ENCODE data around the gene OR5D13. TPM values are rescaled to one million over a fixed set of nuclear protein-coding genes. Genes with fewer than 3 reads are reported as not detected.

The OR5D13 gene
- polyA plus RNA-seq (2012; ENCODE audit: insufficient read depth, insufficient read length), result not detected

GRCh38 chr11:55773138-55773537 lies at the start of gene OR5D13:
OR5D13 (plus strand) TSS chr11:55773438; CDS start chr11:55773438, 0 bp downstream.
- no peak within 1 kb of the TSS for H3K4me3 ChIP-seq (ENCODE audit: low read length)
- DNase-seq (ENCODE audit: low read depth, low spot score), result no peak

- no peak for DNase-seq (ENCODE audit: low read depth, low spot score)
- H3K4me3 ChIP-seq (ENCODE audit: low read length), result no peak overlapping the region
These were observed 46.4 kb upstream of the OR5D13 start for GRCh38 chr11:55726715-55727324.

GRCh38 chr11:55732936-55733335 lies 40.3 kb upstream of the OR5D13 start:
- DNase-seq (ENCODE audit: low read depth, low spot score), result no peak
- no peak overlapping the region for H3K4me3 ChIP-seq (ENCODE audit: low read length)

GRCh38 chr11:55791606-55792005 lies 18.4 kb downstream of the OR5D13 start:
- DNase-seq (ENCODE audit: low read depth, low spot score), result no peak

GRCh38 chr11:55793321-55793720 lies 20.1 kb downstream of the OR5D13 start:
- no peak overlapping the region for H3K4me3 ChIP-seq (ENCODE audit: low read length)
- DNase-seq (ENCODE audit: low read depth, low spot score), result no peak

More at GRCh38 chr11:55791606-55792005, 18.4 kb downstream of the OR5D13 start:
- H3K4me3 ChIP-seq (ENCODE audit: low read length), result no peak overlapping the region

- H3K4me3 ChIP-seq (ENCODE audit: low read length), result no peak within 1 kb of the TSS
- DNase-seq (ENCODE audit: low read depth, low spot score), result no peak
These were observed 22.0 kb downstream of the OR5D13 start, which contains the start of gene OR5D14 for GRCh38 chr11:55795256-55795655. OR5D14 (plus strand) TSS chr11:55795556; CDS start chr11:55795556, 0 bp downstream.

- H3K4me3 ChIP-seq (ENCODE audit: low read length), result no peak overlapping the region
- no peak for DNase-seq (ENCODE audit: low read depth, low spot score)
These were observed 33.0 kb downstream of the OR5D13 start for GRCh38 chr11:55806248-55806647.

- H3K4me3 ChIP-seq (ENCODE audit: low read length), result no peak within 1 kb of the TSS
- no peak for DNase-seq (ENCODE audit: low read depth, low spot score)
These were observed 37.8 kb downstream of the OR5D13 start, which contains the start of gene OR5L1 for GRCh38 chr11:55811067-55811466. OR5L1 (plus strand) TSS chr11:55811367; CDS start chr11:55811467, 100 bp downstream.

GRCh38 chr11:55819330-55819729 lies 46.1 kb downstream of the OR5D13 start, which contains the start of gene OR5D18:
OR5D18 (plus strand) TSS chr11:55819630; CDS start chr11:55819630, 0 bp downstream.
- H3K4me3 ChIP-seq (ENCODE audit: low read length), result no peak within 1 kb of the TSS
- no peak for DNase-seq (ENCODE audit: low read depth, low spot score)
